ENCODE results near the gene SAP30BP.

DNA sequence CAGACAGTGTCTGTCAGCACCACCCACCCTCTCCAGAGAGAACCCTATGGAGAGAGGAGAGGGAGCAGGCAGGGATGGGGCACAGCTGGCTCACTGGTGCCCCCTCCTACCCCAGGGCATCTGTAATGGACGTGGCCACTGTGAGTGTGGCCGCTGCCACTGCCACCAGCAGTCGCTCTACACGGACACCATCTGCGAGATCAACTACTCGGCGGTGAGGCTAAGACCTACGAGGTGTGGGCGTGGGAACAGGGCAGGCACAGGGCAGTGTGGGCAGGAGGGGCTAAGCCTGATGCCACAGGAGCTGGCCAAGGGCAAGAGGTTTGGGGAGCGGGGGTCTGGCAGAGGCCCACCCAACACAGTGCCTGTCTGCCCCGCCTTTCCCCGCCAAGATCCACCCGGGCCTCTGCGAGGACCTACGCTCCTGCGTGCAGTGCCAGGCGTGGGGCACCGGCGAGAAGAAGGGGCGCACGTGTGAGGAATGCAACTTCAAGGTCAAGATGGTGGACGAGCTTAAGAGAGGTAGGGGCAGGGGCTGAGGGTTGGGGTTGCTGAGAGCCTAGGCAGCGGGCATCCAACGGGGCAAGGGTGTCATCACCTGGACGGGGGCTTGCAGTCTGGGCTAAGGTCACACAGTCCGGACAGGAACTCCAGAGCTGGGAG lies 69.2 kb downstream of the SAP30BP start:
- TF ChIP-seq, protein P1, sequence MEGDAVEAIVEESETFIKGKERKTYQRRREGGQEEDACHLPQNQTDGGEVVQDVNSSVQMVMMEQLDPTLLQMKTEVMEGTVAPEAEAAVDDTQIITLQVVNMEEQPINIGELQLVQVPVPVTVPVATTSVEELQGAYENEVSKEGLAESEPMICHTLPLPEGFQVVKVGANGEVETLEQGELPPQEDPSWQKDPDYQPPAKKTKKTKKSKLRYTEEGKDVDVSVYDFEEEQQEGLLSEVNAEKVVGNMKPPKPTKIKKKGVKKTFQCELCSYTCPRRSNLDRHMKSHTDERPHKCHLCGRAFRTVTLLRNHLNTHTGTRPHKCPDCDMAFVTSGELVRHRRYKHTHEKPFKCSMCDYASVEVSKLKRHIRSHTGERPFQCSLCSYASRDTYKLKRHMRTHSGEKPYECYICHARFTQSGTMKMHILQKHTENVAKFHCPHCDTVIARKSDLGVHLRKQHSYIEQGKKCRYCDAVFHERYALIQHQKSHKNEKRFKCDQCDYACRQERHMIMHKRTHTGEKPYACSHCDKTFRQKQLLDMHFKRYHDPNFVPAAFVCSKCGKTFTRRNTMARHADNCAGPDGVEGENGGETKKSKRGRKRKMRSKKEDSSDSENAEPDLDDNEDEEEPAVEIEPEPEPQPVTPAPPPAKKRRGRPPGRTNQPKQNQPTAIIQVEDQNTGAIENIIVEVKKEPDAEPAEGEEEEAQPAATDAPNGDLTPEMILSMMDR (conservative IDR thresholded peaks at IDR 0.05; ENCODE audit: low read depth in 2 of 2): no peak
- no peak for TF ChIP-seq EZH2 (IDR thresholded peaks at IDR 0.05; ENCODE audit: low read depth, unreplicated experiment)
- no peak for TF ChIP-seq EZH2phosphoT487 (IDR thresholded peaks at IDR 0.05; ENCODE audit: unreplicated experiment)
- TF ChIP-seq, protein P2, sequence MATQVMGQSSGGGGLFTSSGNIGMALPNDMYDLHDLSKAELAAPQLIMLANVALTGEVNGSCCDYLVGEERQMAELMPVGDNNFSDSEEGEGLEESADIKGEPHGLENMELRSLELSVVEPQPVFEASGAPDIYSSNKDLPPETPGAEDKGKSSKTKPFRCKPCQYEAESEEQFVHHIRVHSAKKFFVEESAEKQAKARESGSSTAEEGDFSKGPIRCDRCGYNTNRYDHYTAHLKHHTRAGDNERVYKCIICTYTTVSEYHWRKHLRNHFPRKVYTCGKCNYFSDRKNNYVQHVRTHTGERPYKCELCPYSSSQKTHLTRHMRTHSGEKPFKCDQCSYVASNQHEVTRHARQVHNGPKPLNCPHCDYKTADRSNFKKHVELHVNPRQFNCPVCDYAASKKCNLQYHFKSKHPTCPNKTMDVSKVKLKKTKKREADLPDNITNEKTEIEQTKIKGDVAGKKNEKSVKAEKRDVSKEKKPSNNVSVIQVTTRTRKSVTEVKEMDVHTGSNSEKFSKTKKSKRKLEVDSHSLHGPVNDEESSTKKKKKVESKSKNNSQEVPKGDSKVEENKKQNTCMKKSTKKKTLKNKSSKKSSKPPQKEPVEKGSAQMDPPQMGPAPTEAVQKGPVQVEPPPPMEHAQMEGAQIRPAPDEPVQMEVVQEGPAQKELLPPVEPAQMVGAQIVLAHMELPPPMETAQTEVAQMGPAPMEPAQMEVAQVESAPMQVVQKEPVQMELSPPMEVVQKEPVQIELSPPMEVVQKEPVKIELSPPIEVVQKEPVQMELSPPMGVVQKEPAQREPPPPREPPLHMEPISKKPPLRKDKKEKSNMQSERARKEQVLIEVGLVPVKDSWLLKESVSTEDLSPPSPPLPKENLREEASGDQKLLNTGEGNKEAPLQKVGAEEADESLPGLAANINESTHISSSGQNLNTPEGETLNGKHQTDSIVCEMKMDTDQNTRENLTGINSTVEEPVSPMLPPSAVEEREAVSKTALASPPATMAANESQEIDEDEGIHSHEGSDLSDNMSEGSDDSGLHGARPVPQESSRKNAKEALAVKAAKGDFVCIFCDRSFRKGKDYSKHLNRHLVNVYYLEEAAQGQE (IDR thresholded peaks at IDR 0.05; ENCODE audit: unreplicated experiment): no peak
- TF ChIP-seq STAT1 (IDR thresholded peaks at IDR 0.05; ENCODE audit: unreplicated experiment): no peak
- TF ChIP-seq POLR2AphosphoS5 (IDR thresholded peaks at IDR 0.05; ENCODE audit: low read depth): no peak
- TF ChIP-seq, protein P3, sequence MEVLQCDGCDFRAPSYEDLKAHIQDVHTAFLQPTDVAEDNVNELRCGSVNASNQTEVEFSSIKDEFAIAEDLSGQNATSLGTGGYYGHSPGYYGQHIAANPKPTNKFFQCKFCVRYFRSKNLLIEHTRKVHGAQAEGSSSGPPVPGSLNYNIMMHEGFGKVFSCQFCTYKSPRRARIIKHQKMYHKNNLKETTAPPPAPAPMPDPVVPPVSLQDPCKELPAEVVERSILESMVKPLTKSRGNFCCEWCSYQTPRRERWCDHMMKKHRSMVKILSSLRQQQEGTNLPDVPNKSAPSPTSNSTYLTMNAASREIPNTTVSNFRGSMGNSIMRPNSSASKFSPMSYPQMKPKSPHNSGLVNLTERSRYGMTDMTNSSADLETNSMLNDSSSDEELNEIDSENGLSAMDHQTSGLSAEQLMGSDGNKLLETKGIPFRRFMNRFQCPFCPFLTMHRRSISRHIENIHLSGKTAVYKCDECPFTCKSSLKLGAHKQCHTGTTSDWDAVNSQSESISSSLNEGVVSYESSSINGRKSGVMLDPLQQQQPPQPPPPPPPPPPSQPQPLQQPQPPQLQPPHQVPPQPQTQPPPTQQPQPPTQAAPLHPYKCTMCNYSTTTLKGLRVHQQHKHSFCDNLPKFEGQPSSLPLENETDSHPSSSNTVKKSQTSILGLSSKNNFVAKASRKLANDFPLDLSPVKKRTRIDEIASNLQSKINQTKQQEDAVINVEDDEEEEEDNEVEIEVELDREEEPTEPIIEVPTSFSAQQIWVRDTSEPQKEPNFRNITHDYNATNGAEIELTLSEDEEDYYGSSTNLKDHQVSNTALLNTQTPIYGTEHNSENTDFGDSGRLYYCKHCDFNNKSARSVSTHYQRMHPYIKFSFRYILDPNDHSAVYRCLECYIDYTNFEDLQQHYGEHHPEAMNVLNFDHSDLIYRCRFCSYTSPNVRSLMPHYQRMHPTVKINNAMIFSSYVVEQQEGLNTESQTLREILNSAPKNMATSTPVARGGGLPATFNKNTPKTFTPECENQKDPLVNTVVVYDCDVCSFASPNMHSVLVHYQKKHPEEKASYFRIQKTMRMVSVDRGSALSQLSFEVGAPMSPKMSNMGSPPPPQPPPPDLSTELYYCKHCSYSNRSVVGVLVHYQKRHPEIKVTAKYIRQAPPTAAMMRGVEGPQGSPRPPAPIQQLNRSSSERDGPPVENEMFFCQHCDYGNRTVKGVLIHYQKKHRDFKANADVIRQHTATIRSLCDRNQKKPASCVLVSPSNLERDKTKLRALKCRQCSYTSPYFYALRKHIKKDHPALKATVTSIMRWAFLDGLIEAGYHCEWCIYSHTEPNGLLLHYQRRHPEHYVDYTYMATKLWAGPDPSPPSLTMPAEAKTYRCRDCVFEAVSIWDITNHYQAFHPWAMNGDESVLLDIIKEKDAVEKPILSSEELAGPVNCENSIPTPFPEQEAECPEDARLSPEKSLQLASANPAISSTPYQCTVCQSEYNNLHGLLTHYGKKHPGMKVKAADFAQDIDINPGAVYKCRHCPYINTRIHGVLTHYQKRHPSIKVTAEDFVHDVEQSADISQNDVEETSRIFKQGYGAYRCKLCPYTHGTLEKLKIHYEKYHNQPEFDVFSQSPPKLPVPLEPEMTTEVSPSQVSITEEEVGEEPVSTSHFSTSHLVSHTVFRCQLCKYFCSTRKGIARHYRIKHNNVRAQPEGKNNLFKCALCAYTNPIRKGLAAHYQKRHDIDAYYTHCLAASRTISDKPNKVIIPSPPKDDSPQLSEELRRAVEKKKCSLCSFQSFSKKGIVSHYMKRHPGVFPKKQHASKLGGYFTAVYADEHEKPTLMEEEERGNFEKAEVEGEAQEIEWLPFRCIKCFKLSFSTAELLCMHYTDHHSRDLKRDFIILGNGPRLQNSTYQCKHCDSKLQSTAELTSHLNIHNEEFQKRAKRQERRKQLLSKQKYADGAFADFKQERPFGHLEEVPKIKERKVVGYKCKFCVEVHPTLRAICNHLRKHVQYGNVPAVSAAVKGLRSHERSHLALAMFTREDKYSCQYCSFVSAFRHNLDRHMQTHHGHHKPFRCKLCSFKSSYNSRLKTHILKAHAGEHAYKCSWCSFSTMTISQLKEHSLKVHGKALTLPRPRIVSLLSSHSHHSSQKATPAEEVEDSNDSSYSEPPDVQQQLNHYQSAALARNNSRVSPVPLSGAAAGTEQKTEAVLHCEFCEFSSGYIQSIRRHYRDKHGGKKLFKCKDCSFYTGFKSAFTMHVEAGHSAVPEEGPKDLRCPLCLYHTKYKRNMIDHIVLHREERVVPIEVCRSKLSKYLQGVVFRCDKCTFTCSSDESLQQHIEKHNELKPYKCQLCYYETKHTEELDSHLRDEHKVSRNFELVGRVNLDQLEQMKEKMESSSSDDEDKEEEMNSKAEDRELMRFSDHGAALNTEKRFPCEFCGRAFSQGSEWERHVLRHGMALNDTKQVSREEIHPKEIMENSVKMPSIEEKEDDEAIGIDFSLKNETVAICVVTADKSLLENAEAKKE (CRISPR knock-in tag; IDR thresholded peaks at IDR 0.05): no peak
- TF ChIP-seq CREB1 (CRISPR knock-in tag; IDR thresholded peaks at IDR 0.05; ENCODE audit: low read depth): no peak
- TF ChIP-seq, protein P4, sequence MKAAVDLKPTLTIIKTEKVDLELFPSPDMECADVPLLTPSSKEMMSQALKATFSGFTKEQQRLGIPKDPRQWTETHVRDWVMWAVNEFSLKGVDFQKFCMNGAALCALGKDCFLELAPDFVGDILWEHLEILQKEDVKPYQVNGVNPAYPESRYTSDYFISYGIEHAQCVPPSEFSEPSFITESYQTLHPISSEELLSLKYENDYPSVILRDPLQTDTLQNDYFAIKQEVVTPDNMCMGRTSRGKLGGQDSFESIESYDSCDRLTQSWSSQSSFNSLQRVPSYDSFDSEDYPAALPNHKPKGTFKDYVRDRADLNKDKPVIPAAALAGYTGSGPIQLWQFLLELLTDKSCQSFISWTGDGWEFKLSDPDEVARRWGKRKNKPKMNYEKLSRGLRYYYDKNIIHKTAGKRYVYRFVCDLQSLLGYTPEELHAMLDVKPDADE (IDR thresholded peaks at IDR 0.05): no peak
- TF ChIP-seq JUNB (IDR thresholded peaks at IDR 0.05; ENCODE audit: unreplicated experiment): no peak

Measured in GM23338 (cell line).